ENCODE data around the gene EXOC6. TPM values are rescaled to one million over a fixed set of nuclear protein-coding genes. Genes with fewer than 3 reads are reported as not detected.

The EXOC6 gene
- total and polyA plus RNA-seq, 2 donors from 2014 or later, result 9.5 to 17.0 TPM

DNA sequence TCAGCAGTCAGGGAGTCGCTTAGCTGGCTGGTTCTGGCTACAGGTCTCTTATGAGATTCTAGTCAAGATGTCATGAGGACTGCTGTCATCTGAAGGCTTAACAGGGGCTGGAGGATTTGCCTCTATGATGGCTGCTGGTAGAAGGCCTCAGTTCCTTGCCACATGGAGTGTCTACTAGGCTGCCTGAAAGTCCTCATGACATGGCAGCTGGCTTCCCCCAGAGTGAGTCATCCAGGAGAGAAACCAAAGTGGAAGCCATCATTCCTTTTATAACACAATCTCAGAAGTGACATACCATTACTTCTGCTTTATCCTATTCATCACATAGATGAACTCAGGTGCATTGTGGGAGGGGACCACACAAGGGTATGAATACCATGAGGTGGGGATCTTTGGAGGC is 75.1 kb downstream of the EXOC6 start:
- Histone ChIP-seq H3K4me3 (ENCODE audit: low read length in 3 of 3) (no peak overlapping the region), H3K4me1 (ENCODE audit: control insufficient read depth in 2 of 3, insufficient read depth in 2 of 3, low read depth in 1 of 3, low read length in 3 of 3) (no peaks in the 10 kb centered on the region), H3K36me3 (ENCODE audit: control insufficient read depth in 2 of 3, insufficient read depth in 3 of 3, low read length in 3 of 3) (no peaks in the 10 kb centered on the region), H3K9me3 (ENCODE audit: control insufficient read depth in 2 of 3, insufficient read depth in 1 of 3, low read length in 3 of 3) (peaks cover 0 to 5% (median 4%) of the 10 kb centered on the region in 3 donors), H3K27me3 (ENCODE audit: control insufficient read depth, insufficient read depth, low read length) (no peaks in the 10 kb centered on the region), H3K27ac (ENCODE audit: low read depth in 2 of 2, low read length in 2 of 2) (no peak overlapping the region), H3K9ac (ENCODE audit: low read length in 3 of 3) (no peak overlapping the region)
- DNase-seq (no peak), FAIRE-seq (no peak)
- TF ChIP-seq, protein P1, sequence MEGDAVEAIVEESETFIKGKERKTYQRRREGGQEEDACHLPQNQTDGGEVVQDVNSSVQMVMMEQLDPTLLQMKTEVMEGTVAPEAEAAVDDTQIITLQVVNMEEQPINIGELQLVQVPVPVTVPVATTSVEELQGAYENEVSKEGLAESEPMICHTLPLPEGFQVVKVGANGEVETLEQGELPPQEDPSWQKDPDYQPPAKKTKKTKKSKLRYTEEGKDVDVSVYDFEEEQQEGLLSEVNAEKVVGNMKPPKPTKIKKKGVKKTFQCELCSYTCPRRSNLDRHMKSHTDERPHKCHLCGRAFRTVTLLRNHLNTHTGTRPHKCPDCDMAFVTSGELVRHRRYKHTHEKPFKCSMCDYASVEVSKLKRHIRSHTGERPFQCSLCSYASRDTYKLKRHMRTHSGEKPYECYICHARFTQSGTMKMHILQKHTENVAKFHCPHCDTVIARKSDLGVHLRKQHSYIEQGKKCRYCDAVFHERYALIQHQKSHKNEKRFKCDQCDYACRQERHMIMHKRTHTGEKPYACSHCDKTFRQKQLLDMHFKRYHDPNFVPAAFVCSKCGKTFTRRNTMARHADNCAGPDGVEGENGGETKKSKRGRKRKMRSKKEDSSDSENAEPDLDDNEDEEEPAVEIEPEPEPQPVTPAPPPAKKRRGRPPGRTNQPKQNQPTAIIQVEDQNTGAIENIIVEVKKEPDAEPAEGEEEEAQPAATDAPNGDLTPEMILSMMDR (IDR thresholded peaks at IDR 0.05; ENCODE audit: borderline replicate concordance, extremely low read depth, insufficient read depth), result no peak
- intact Hi-C loops (cut with DNase I), result no loop called here

DNA sequence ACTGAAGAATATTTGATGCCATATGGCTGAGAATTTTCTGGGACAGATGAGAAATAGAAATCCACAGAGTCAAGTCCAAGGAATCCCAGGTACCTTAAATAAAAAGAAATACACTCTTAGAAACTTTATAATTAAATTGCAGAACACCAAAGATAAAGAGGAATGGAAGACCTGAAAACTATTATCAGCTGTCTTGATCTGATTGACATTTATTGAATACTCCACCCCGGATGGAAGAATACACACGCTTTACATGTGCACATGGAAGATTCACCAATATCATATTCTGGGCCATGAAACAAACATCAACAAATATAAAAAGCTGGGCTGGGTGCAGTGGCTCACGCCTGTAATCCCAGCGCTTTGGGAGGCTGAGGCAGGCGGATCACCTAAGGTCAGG is 81.6 kb downstream of the EXOC6 start:
- no peak overlapping the region for H3K9ac ChIP-seq (ENCODE audit: low read length in 3 of 3)
- H3K27me3 ChIP-seq (ENCODE audit: control insufficient read depth, insufficient read depth, low read length), result no peaks in the 10 kb centered on the region
- H3K9me3 ChIP-seq (ENCODE audit: control insufficient read depth in 2 of 3, insufficient read depth in 1 of 3, low read length in 3 of 3), result no peaks in the 10 kb centered on the region
- intact Hi-C loops (cut with DNase I), result no loop called here
- TF ChIP-seq, protein P1 (IDR thresholded peaks at IDR 0.05; ENCODE audit: borderline replicate concordance, extremely low read depth, insufficient read depth), result no peak
- H3K4me3 ChIP-seq (ENCODE audit: low read length in 3 of 3), result no peak overlapping the region
- DNase-seq (no peak), FAIRE-seq (no peak)
- H3K36me3 ChIP-seq (ENCODE audit: control insufficient read depth in 2 of 3, insufficient read depth in 3 of 3, low read length in 3 of 3), result no peaks in the 10 kb centered on the region
- no peaks in the 10 kb centered on the region for H3K4me1 ChIP-seq (ENCODE audit: control insufficient read depth in 2 of 3, insufficient read depth in 2 of 3, low read depth in 1 of 3, low read length in 3 of 3)
- H3K27ac ChIP-seq (ENCODE audit: low read depth in 2 of 2, low read length in 2 of 2), result no peak overlapping the region

DNA sequence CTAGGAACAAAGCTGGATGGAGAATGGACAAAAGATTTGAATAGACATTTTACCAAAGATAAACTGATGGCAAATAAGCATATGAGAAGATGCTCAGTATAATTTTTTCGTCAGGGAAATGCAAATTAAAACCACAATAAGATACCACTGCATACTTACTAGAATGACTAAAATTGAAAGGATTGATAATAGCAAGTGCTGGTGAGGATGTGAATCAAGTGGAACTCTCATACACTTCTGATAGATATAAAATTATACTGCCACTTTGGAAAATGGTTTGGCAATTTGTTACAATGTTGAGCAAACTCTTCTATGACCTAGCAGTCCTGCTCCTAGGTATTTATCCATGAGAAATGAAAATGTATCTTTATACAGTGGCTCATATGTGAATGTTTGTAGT is 83.3 kb downstream of the EXOC6 start:
- H3K4me3 ChIP-seq (ENCODE audit: low read length in 3 of 3), result no peak overlapping the region
- FAIRE-seq (no peak), DNase-seq (no peak)
- no peak overlapping the region for H3K27ac ChIP-seq (ENCODE audit: low read depth in 2 of 2, low read length in 2 of 2)
- H3K36me3 ChIP-seq (ENCODE audit: control insufficient read depth in 2 of 3, insufficient read depth in 3 of 3, low read length in 3 of 3), result no peaks in the 10 kb centered on the region
- H3K9me3 ChIP-seq (ENCODE audit: control insufficient read depth in 2 of 3, insufficient read depth in 1 of 3, low read length in 3 of 3), result no peaks in the 10 kb centered on the region
- no peaks in the 10 kb centered on the region for H3K4me1 ChIP-seq (ENCODE audit: control insufficient read depth in 2 of 3, insufficient read depth in 2 of 3, low read depth in 1 of 3, low read length in 3 of 3)
- no peaks in the 10 kb centered on the region for H3K27me3 ChIP-seq (ENCODE audit: control insufficient read depth, insufficient read depth, low read length)
- intact Hi-C loops (cut with DNase I), result no loop called here
- no peak overlapping the region for H3K9ac ChIP-seq (ENCODE audit: low read length in 3 of 3)
- TF ChIP-seq, protein P1 (IDR thresholded peaks at IDR 0.05; ENCODE audit: borderline replicate concordance, extremely low read depth, insufficient read depth), result no peak

DNA sequence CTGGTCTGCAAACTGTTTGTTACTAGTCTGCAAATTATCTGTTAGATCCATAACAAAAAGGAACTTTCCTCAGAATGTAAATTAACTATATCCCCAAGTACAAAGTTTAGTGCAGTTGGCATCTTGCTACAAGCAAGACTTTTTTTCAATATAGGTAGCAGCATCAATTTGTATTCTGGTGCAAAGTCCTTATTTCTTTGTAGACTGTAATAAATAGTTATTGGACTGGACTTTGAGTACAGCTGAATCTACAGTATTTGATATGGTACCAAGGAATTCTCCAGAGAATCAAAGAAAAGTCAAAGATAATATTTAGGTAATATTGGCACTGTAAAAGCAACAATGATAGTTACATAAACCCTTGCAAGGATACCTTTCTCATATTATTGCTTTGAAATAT is 89.6 kb downstream of the EXOC6 start:
- no peak for FAIRE-seq
- H3K4me3 ChIP-seq (ENCODE audit: low read length in 3 of 3), result no peak overlapping the region
- DNase-seq, result no peak
- H3K36me3 ChIP-seq (ENCODE audit: control insufficient read depth in 2 of 3, insufficient read depth in 3 of 3, low read length in 3 of 3), result no peaks in the 10 kb centered on the region
- H3K27me3 ChIP-seq (ENCODE audit: control insufficient read depth, insufficient read depth, low read length), result no peaks in the 10 kb centered on the region
- no peaks in the 10 kb centered on the region for H3K9me3 ChIP-seq (ENCODE audit: control insufficient read depth in 2 of 3, insufficient read depth in 1 of 3, low read length in 3 of 3)
- H3K9ac ChIP-seq (ENCODE audit: low read length in 3 of 3), result no peak overlapping the region
- H3K4me1 ChIP-seq (ENCODE audit: control insufficient read depth in 2 of 3, insufficient read depth in 2 of 3, low read depth in 1 of 3, low read length in 3 of 3), result no peaks in the 10 kb centered on the region
- H3K27ac ChIP-seq (ENCODE audit: low read depth in 2 of 2, low read length in 2 of 2), result no peak overlapping the region
- TF ChIP-seq, protein P1 (IDR thresholded peaks at IDR 0.05; ENCODE audit: borderline replicate concordance, extremely low read depth, insufficient read depth), result no peak
- intact Hi-C loops (cut with DNase I), result no loop called here

Data from kidney (tissue), 14 donors.